SK-N-SH (cell line): ENCODE results near the gene TRHDE. TPM values are rescaled to one million over a fixed set of nuclear protein-coding genes. Genes with fewer than 3 reads are reported as not detected.

Experiments
- CTCF ChIA-PET: fragments of 300-600, 350-600 bp; formaldehyde crosslinking; extraction: SDS; loops from one replicate; lab custom pipeline; 2021; lab: Yijun Ruan, JAX
- POLR2A ChIA-PET: fragments of 350-600 bp; sonication (Branson Sonifier 250); formaldehyde crosslinking; extraction: SDS; loops from one replicate; lab custom pipeline; 2020; ENCODE audit warnings: antibody characterized with exemption, inconsistent platforms; lab: Yijun Ruan, JAX
- DNase-seq: peaks from one replicate; pipeline ENCODE4 v3.0.0; 2012
- H2AFZ ChIP-seq: fragments of 200-600 bp; sonication (generic); 2 replicates; pipeline ENCODE4 v1.8.1; 2016; ENCODE audit warnings: antibody characterized with exemption, mild to moderate bottlenecking, low read depth
- H3F3A ChIP-seq: fragments of 200-600 bp; sonication (generic); replicated peaks from 2 replicates; pipeline ENCODE3; 2016; ENCODE audit warnings: antibody characterized with exemption, mild to moderate bottlenecking; ENCODE audit not compliant: insufficient read depth
- H3K27ac ChIP-seq, 2 experiments: fragments of 200-500 bp in 1 of 2; fragments of 200-600 bp in 1 of 2; sonication (Bioruptor generic) in 1 of 2; sonication (generic), shearing (Covaris generic) in 1 of 2; 2 replicates each; pipeline versions ENCODE4 v1.5.1 to v1.6.1; 2014 to 2016; ENCODE audit warnings: low read depth in 2 of 2, inconsistent platforms in 1 of 2, low read length in 1 of 2, mild to moderate bottlenecking in 1 of 2, mixed read lengths in 1 of 2
- H3K27me3 ChIP-seq: fragments of 200-600 bp; sonication (generic), shearing (Covaris generic); 2 replicates; pipeline ENCODE4 v1.6.1; 2016; ENCODE audit warnings: mixed run types; ENCODE audit not compliant: insufficient read depth
- H3K36me3 ChIP-seq, 2 experiments: fragments of 200-500 bp in 1 of 2; fragments of 200-600 bp in 1 of 2; sonication (Bioruptor generic) in 1 of 2; sonication (generic) in 1 of 2; replicated peaks in 1 of 2; 2 replicates each; pipeline versions ENCODE3 to v1.5.1; 2014 to 2016; ENCODE audit warnings: low read length in 1 of 2, mild to moderate bottlenecking in 1 of 2; ENCODE audit not compliant: insufficient read depth in 2 of 2, control insufficient read depth in 1 of 2
- H3K4me1 ChIP-seq, 2 experiments: fragments of 200-500 bp in 1 of 2; fragments of 200-600 bp in 1 of 2; sonication (Bioruptor generic) in 1 of 2; sonication (generic), shearing (Covaris generic) in 1 of 2; 2 replicates each; pipeline versions ENCODE4 v1.5.1 to v1.6.1; 2014 to 2016; ENCODE audit warnings: low read depth in 1 of 2, low read length in 1 of 2, mixed run types in 1 of 2; ENCODE audit not compliant: insufficient read depth in 2 of 2, control insufficient read depth in 1 of 2
- H3K4me2 ChIP-seq: fragments of 200-600 bp; sonication (generic), shearing (Covaris generic); 2 replicates; pipeline ENCODE4 v1.6.1; 2017; ENCODE audit warnings: mixed run types
- H3K4me3 ChIP-seq, 2 experiments: fragments of 200-500 bp in 1 of 2; fragments of 200-600 bp in 1 of 2; sonication (Bioruptor generic) in 1 of 2; sonication (generic), shearing (Covaris generic) in 1 of 2; 2 replicates each; pipeline versions ENCODE4 v1.5.1 to v1.8.1; 2014 to 2016; ENCODE audit warnings: low read depth in 2 of 2, inconsistent platforms in 1 of 2, low read length in 1 of 2, mild to moderate bottlenecking in 1 of 2, mixed read lengths in 1 of 2, moderate library complexity in 1 of 2
- H3K79me2 ChIP-seq: fragments of 200-600 bp; sonication (generic); 2 replicates; pipeline ENCODE4 v1.8.1; 2017; ENCODE audit warnings: mild to moderate bottlenecking; ENCODE audit not compliant: insufficient read depth
- H3K9ac ChIP-seq: fragments of 200-600 bp; sonication (generic); 2 replicates; pipeline ENCODE4 v1.6.1; 2017; ENCODE audit warnings: mixed run types
- H3K9me2 ChIP-seq: fragments of 200-600 bp; sonication (generic); 2 replicates; pipeline ENCODE4 v1.6.1; 2017; ENCODE audit warnings: mixed run types
- H3K9me3 ChIP-seq: fragments of 200-600 bp; sonication (generic); 2 replicates; pipeline ENCODE4 v1.6.1; 2017; ENCODE audit warnings: mixed run types, mild to moderate bottlenecking, moderate library complexity
- H4K20me1 ChIP-seq: fragments of 200-600 bp; sonication (generic); 2 replicates; pipeline ENCODE4 v1.6.1; 2017; ENCODE audit warnings: mild to moderate bottlenecking, mixed run types; ENCODE audit not compliant: insufficient read depth
- CHD2 ChIP-seq: fragments of 150-350 bp; IDR thresholded peaks from 2 replicates; pipeline ENCODE4 v1.6.1; 2018; ENCODE audit warnings: low read length; ENCODE audit not compliant: partially characterized antibody
- CTCF ChIP-seq: fragments of 200-600 bp; sonication (generic); IDR thresholded peaks from 2 replicates; pipeline ENCODE4 v1.6.1; 2017; ENCODE audit warnings: antibody characterized with exemption, mild to moderate bottlenecking, moderate library complexity
- ELF1 ChIP-seq: IDR thresholded peaks from 2 replicates; pipeline ENCODE4 v1.4.0; 2012
- EP300 ChIP-seq, 2 experiments: IDR thresholded peaks; 2 replicates each; pipeline versions ENCODE4 v1.4.0 to v1.6.1; 2012; ENCODE audit warnings: borderline replicate concordance in 1 of 2, low read depth in 1 of 2, low read length in 1 of 2
- FOXJ3 ChIP-seq: sonication (generic); formaldehyde crosslinking; IDR thresholded peaks from 2 replicates; pipeline ENCODE4 v1.5.1; 2020; ENCODE audit warnings: mild to moderate bottlenecking, missing genetic modification reagents
- GABPA ChIP-seq: IDR thresholded peaks from 2 replicates; pipeline ENCODE4 v1.4.0; 2012; ENCODE audit warnings: low read depth, mild to moderate bottlenecking
- IRF3 ChIP-seq: fragments of 150-350 bp; IDR thresholded peaks from 2 replicates; pipeline ENCODE4 v1.6.1; 2016; ENCODE audit warnings: mild to moderate bottlenecking, low read depth, low read length
- MEF2A ChIP-seq: IDR thresholded peaks from 2 replicates; pipeline ENCODE4 v1.4.0; 2012; ENCODE audit warnings: low read depth, borderline replicate concordance
- MXI1 ChIP-seq: IDR thresholded peaks from 2 replicates; pipeline ENCODE4 v1.6.1; 2012; ENCODE audit warnings: mild to moderate bottlenecking, low read depth, low read length, improper control_type of control experiment
- NRF1 ChIP-seq: IDR thresholded peaks from 2 replicates; pipeline ENCODE4 v1.6.1; 2012; ENCODE audit warnings: low read depth, mild to moderate bottlenecking, low read length
- PBX3 ChIP-seq: IDR thresholded peaks from 2 replicates; pipeline ENCODE4; 2012
- RAD21 ChIP-seq: IDR thresholded peaks from 2 replicates; pipeline ENCODE4 v1.6.1; 2012; ENCODE audit warnings: mild to moderate bottlenecking, low read length
- RCOR1 ChIP-seq: fragments of 150-350 bp; IDR thresholded peaks from 2 replicates; pipeline ENCODE4 v1.6.1; 2017; ENCODE audit warnings: antibody characterized with exemption, low read length
- RFX5 ChIP-seq: IDR thresholded peaks from 2 replicates; pipeline ENCODE4 v1.6.1; 2012; ENCODE audit warnings: mild to moderate bottlenecking, improper control_type of control experiment, low read length
- RXRA ChIP-seq: IDR thresholded peaks from 2 replicates; pipeline ENCODE4 v1.4.0; 2012; ENCODE audit warnings: low read depth, mild to moderate bottlenecking, borderline replicate concordance
- TAF1 ChIP-seq: IDR thresholded peaks from 2 replicates; pipeline ENCODE4 v1.6.1; 2012; ENCODE audit warnings: low read depth, mild to moderate bottlenecking, low read length, moderate library complexity, borderline replicate concordance
- YY1 ChIP-seq: IDR thresholded peaks from 2 replicates; pipeline ENCODE4 v1.4.0; 2012; ENCODE audit warnings: low read depth, mild to moderate bottlenecking
- ZBTB33 ChIP-seq: IDR thresholded peaks from 2 replicates; pipeline ENCODE4 v1.4.0; 2012; ENCODE audit warnings: low read depth, borderline replicate concordance
- polyA plus RNA-seq, 3 experiments: library from polyadenylated mRNA; depleted of rRNA; stranded (reverse); fragments of >200 nt; gene quantifications; 2 replicates each; pipeline ENCODE4 v1.2.3, GENCODE V29; 2012
- TF ChIP-seq, protein P1 (sequence below): IDR thresholded peaks from 2 replicates; pipeline ENCODE4 v1.4.0; 2012; ENCODE audit warnings: low read depth, borderline replicate concordance
- TF ChIP-seq, protein P2 (sequence below): fragments of 150-350 bp; IDR thresholded peaks from 2 replicates; pipeline ENCODE4 v1.6.1; 2017; ENCODE audit warnings: antibody characterized with exemption, low read length, low read depth, borderline replicate concordance

Gene TRHDE
- polyA plus RNA-seq, 1 of the 3 experiments (the other 2 are of a cell fraction): 0.46 TPM

DNA sequence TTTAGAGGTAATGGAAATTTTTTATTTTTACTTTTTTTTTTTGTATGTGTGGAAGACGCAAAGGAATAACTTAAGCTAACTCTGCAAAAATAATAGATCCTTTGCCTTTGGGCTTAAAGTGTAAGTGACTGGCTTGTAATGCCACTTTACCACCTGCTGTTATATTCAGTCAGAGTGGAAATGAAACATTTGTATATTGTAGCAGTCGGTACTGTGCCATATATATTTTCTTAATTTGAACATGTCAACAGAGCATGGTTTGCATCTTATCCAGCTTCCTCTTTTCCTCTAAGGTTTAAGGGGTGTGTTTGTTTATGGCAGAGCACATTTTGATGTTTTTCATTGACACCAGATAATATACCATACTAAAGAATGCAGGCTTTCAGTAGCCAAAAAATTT is 176.6 kb downstream of the TRHDE start (continued):
- TF ChIP-seq CTCF: no peak
- TF ChIP-seq MXI1: no peak
- no peak for TF ChIP-seq PBX3
- TF ChIP-seq EP300 (IDR thresholded peaks at IDR 0.05; ENCODE audit: borderline replicate concordance in 1 of 2, low read depth in 1 of 2, low read length in 1 of 2): no peak
- TF ChIP-seq RCOR1: no peak
- no peak for TF ChIP-seq IRF3
- TF ChIP-seq RXRA: no peak
- no peak for TF ChIP-seq ELF1
- TF ChIP-seq ZBTB33: no peak
- no peak for TF ChIP-seq MEF2A

GRCh38 chr12:72453066-72453465 is 180.9 kb downstream of the TRHDE start:
- Histone ChIP-seq H3K9me3 (no peaks in the 10 kb centered on the region), H3K27me3 (no peaks in the 10 kb centered on the region), H3K9me2 (no peaks in the 10 kb centered on the region), H3K4me2 (no peak overlapping the region), H4K20me1 (no peaks in the 10 kb centered on the region), H3K9ac (no peak overlapping the region), H3K36me3 (no peaks in the 10 kb centered on the region), H3F3A (no peaks in the 10 kb centered on the region), H3K79me2 (no peaks in the 10 kb centered on the region), H3K4me3 (no peak overlapping the region), H2AFZ (no peak overlapping the region), H3K27ac (no peak overlapping the region), H3K4me1 (no peaks in the 10 kb centered on the region; a peak in 1 of 4 replicates)
- POLR2A ChIA-PET: no interaction called here
- CTCF ChIA-PET: no interaction called here
- no peak for DNase-seq
- TF ChIP-seq EP300 (IDR thresholded peaks at IDR 0.05; ENCODE audit: borderline replicate concordance in 1 of 2, low read depth in 1 of 2, low read length in 1 of 2): no peak
- TF ChIP-seq, protein P1, sequence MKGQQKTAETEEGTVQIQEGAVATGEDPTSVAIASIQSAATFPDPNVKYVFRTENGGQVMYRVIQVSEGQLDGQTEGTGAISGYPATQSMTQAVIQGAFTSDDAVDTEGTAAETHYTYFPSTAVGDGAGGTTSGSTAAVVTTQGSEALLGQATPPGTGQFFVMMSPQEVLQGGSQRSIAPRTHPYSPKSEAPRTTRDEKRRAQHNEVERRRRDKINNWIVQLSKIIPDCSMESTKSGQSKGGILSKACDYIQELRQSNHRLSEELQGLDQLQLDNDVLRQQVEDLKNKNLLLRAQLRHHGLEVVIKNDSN: no peak
- no peak for TF ChIP-seq RCOR1
- TF ChIP-seq RAD21: no peak
- TF ChIP-seq, protein P2, sequence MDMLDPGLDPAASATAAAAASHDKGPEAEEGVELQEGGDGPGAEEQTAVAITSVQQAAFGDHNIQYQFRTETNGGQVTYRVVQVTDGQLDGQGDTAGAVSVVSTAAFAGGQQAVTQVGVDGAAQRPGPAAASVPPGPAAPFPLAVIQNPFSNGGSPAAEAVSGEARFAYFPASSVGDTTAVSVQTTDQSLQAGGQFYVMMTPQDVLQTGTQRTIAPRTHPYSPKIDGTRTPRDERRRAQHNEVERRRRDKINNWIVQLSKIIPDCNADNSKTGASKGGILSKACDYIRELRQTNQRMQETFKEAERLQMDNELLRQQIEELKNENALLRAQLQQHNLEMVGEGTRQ: no peak
- no peak for TF ChIP-seq TAF1
- no peak for TF ChIP-seq FOXJ3 (CRISPR knock-in tag)
- TF ChIP-seq GABPA: no peak
- no peak for TF ChIP-seq RFX5
- no peak for TF ChIP-seq YY1
- no peak for TF ChIP-seq IRF3
- no peak for TF ChIP-seq RXRA
- no peak for TF ChIP-seq MXI1
- TF ChIP-seq ZBTB33: no peak
- no peak for TF ChIP-seq NRF1
- TF ChIP-seq CHD2: no peak
